Neural progenitor cell (in vitro differentiated cells): Measurements from ENCODE around the gene GLCE. TPM values are rescaled to one million over a fixed set of nuclear protein-coding genes. Genes with fewer than 3 reads are reported as not detected.

Experiments used
- DNase-seq: peaks from one replicate; pipeline ENCODE4 v3.0.0-alpha.2; 2016; ENCODE audit warnings: low spot score
- H2AFZ ChIP-seq: fragments of 200-600 bp; sonication (generic); replicated peaks from 2 replicates; pipeline ENCODE4 v1.6.1; 2016; ENCODE audit warnings: antibody characterized with exemption
- H3F3A ChIP-seq: fragments of 200-600 bp; sonication (generic); 2 replicates; pipeline ENCODE4 v1.6.1; 2016; ENCODE audit warnings: antibody characterized with exemption, low read depth
- H3K27ac ChIP-seq: fragments of 200-600 bp; sonication (generic); 2 replicates; pipeline ENCODE4 v1.5.1; 2016; ENCODE audit warnings: mild to moderate bottlenecking
- H3K27me3 ChIP-seq: fragments of 200-600 bp; sonication (generic); 2 replicates; pipeline ENCODE4 v1.6.1; 2016; ENCODE audit warnings: mild to moderate bottlenecking, moderate library complexity
- H3K36me3 ChIP-seq: fragments of 200-600 bp; sonication (generic); 2 replicates; pipeline ENCODE4 v1.5.1; 2016
- H3K4me1 ChIP-seq: fragments of 200-600 bp; sonication (generic); 2 replicates; pipeline ENCODE4 v1.6.1; 2016; ENCODE audit warnings: mixed run types
- H3K4me2 ChIP-seq: fragments of 200-600 bp; sonication (generic); 2 replicates; pipeline ENCODE4 v1.6.1; 2016
- H3K4me3 ChIP-seq: fragments of 200-600 bp; sonication (generic); 2 replicates; pipeline ENCODE4 v1.5.1; 2016
- H3K79me2 ChIP-seq: fragments of 200-600 bp; sonication (generic); 2 replicates; pipeline ENCODE4 v1.6.1; 2016; ENCODE audit warnings: low read depth
- H3K9ac ChIP-seq: fragments of 200-600 bp; sonication (generic); 2 replicates; pipeline ENCODE4 v1.6.1; 2016
- H3K9me3 ChIP-seq: fragments of 200-600 bp; sonication (generic); 2 replicates; pipeline ENCODE4 v1.5.1; 2016; ENCODE audit warnings: low read depth
- H4K20me1 ChIP-seq: fragments of 200-600 bp; sonication (generic); 2 replicates; pipeline ENCODE4 v1.6.1; 2016; ENCODE audit warnings: low read depth
- H3K27ac Mint-ChIP-seq: 3 replicates; pipeline ENCODE4 v1.8.0; 2021; ENCODE audit warnings: mixed read lengths
- H3K27me3 Mint-ChIP-seq: 2 replicates; pipeline ENCODE4 v1.8.0; 2022; ENCODE audit warnings: low read depth, mild to moderate bottlenecking, inconsistent platforms, moderate library complexity, mixed read lengths; ENCODE audit not compliant: insufficient read depth
- H3K36me3 Mint-ChIP-seq: 3 replicates; pipeline ENCODE4 v1.8.0; 2021; ENCODE audit warnings: mixed read lengths
- H3K4me1 Mint-ChIP-seq: 3 replicates; pipeline ENCODE4 v1.8.0; 2021; ENCODE audit warnings: mixed read lengths
- H3K4me3 Mint-ChIP-seq: 3 replicates; pipeline ENCODE4 v1.8.0; 2021; ENCODE audit warnings: mild to moderate bottlenecking, moderate library complexity, mixed read lengths
- H3K9me3 Mint-ChIP-seq: 3 replicates; pipeline ENCODE4 v1.8.0; 2020; ENCODE audit warnings: mixed read lengths
- EZH2 ChIP-seq: fragments of 200-600 bp; sonication (generic); IDR thresholded peaks from 2 replicates; pipeline ENCODE4 v1.6.1; 2017; ENCODE audit warnings: antibody characterized with exemption, mild to moderate bottlenecking, moderate library complexity
- EZH2phosphoT487 ChIP-seq: fragments of 200-600 bp; sonication (generic); IDR thresholded peaks from 2 replicates; pipeline ENCODE4 v1.6.1; 2017; ENCODE audit warnings: antibody characterized with exemption
- total RNA-seq: library from RNA; depleted of rRNA; stranded (reverse); fragments of >200 nt; gene quantifications from 2 replicates; pipeline ENCODE4 v1.2.3, GENCODE V29; 2015; ENCODE audit warnings: low replicate concordance
- TF ChIP-seq, protein P1 (sequence below): fragments of 200-600 bp; sonication (generic); IDR thresholded peaks from 2 replicates; pipeline ENCODE4 v1.5.1; 2017; ENCODE audit warnings: antibody characterized with exemption, mild to moderate bottlenecking

GLCE gene
- total RNA-seq, 1 donor from 2014 or later: 22.7 TPM

GRCh38 chr15:69232765-69233164 lies 72.3 kb downstream of the GLCE start:
- no peak for DNase-seq
- H3K4me2 ChIP-seq: no peak overlapping the region

DNA sequence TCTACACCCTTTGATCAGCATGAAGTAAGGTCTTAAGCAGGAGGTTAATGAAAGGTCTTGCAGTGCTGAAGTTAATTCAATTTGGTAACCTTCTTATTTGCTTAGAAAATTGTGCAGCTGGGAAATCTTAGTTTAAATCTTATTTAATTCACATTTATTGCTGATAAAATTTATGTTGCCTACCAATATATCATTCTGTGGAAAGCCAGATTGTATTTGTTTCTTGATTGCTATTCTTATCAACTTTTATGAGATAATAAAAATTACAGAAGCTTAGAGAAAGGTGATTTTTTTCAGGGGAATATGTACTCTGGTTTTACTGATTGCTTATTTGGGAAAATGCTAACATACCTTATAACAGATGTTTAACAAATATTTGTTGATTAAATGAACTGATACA lies 74.2 kb downstream of the GLCE start:
- Mint-ChIP-seq H3K4me3 (no peak overlapping the region), H3K4me1 (no peaks in the 10 kb centered on the region), H3K9me3 (no peaks in the 10 kb centered on the region), H3K27me3 (no peaks in the 10 kb centered on the region), H3K36me3 (peaks cover 2% of the 10 kb centered on the region), H3K27ac (no peak overlapping the region)
- no peaks in the 10 kb centered on the region for H3K79me2 ChIP-seq
- H3K9me3 ChIP-seq: no peaks in the 10 kb centered on the region
- no peak overlapping the region for H2AFZ ChIP-seq
- no peaks in the 10 kb centered on the region for H3F3A ChIP-seq
- DNase-seq: no peak
- H3K4me2 ChIP-seq: no peak overlapping the region
- H3K27me3 ChIP-seq: no peaks in the 10 kb centered on the region
- no peaks in the 10 kb centered on the region for H4K20me1 ChIP-seq
- H3K9ac ChIP-seq: no peak overlapping the region
- H3K4me1 ChIP-seq: no peaks in the 10 kb centered on the region
- no peak overlapping the region for H3K4me3 ChIP-seq
- TF ChIP-seq, protein P1, sequence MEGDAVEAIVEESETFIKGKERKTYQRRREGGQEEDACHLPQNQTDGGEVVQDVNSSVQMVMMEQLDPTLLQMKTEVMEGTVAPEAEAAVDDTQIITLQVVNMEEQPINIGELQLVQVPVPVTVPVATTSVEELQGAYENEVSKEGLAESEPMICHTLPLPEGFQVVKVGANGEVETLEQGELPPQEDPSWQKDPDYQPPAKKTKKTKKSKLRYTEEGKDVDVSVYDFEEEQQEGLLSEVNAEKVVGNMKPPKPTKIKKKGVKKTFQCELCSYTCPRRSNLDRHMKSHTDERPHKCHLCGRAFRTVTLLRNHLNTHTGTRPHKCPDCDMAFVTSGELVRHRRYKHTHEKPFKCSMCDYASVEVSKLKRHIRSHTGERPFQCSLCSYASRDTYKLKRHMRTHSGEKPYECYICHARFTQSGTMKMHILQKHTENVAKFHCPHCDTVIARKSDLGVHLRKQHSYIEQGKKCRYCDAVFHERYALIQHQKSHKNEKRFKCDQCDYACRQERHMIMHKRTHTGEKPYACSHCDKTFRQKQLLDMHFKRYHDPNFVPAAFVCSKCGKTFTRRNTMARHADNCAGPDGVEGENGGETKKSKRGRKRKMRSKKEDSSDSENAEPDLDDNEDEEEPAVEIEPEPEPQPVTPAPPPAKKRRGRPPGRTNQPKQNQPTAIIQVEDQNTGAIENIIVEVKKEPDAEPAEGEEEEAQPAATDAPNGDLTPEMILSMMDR: no peak
- TF ChIP-seq EZH2 (no peak), EZH2phosphoT487 (no peak)
- no peaks in the 10 kb centered on the region for H3K36me3 ChIP-seq
- no peak overlapping the region for H3K27ac ChIP-seq

More at GRCh38 chr15:69232765-69233164, 72.3 kb downstream of the GLCE start:
- Histone ChIP-seq H3K27ac (no peak overlapping the region), H2AFZ (no peak overlapping the region), H3K9ac (no peak overlapping the region), H3K9me3 (no peaks in the 10 kb centered on the region), H3K27me3 (no peaks in the 10 kb centered on the region), H3K4me3 (no peak overlapping the region), H3K4me1 (no peaks in the 10 kb centered on the region), H3K36me3 (no peaks in the 10 kb centered on the region), H3F3A (no peaks in the 10 kb centered on the region), H3K79me2 (no peaks in the 10 kb centered on the region), H4K20me1 (no peaks in the 10 kb centered on the region)
- no peaks in the 10 kb centered on the region for H3K27me3 Mint-ChIP-seq
- no peak overlapping the region for H3K4me3 Mint-ChIP-seq
- no peaks in the 10 kb centered on the region for H3K9me3 Mint-ChIP-seq
- H3K36me3 Mint-ChIP-seq: peaks cover 9% of the 10 kb centered on the region
- H3K27ac Mint-ChIP-seq: no peak overlapping the region
- no peaks in the 10 kb centered on the region for H3K4me1 Mint-ChIP-seq
- no peak for TF ChIP-seq EZH2phosphoT487
- no peak for TF ChIP-seq EZH2
- TF ChIP-seq, protein P1: no peak

- H3K4me1 Mint-ChIP-seq: no peaks in the 10 kb centered on the region
- Histone ChIP-seq H3K4me2 (no peak overlapping the region), H3K79me2 (no peaks in the 10 kb centered on the region), H4K20me1 (no peaks in the 10 kb centered on the region), H3K27me3 (no peaks in the 10 kb centered on the region), H3K4me1 (no peaks in the 10 kb centered on the region), H3K9ac (no peak overlapping the region), H2AFZ (no peak overlapping the region), H3K9me3 (no peaks in the 10 kb centered on the region), H3K36me3 (no peaks in the 10 kb centered on the region), H3K4me3 (no peak overlapping the region), H3F3A (no peaks in the 10 kb centered on the region), H3K27ac (no peak overlapping the region)
- DNase-seq: no peak
- no peak for TF ChIP-seq EZH2phosphoT487
- TF ChIP-seq EZH2: no peak
- TF ChIP-seq, protein P1: no peak
- peaks cover 2% of the 10 kb centered on the region for H3K36me3 Mint-ChIP-seq
- no peak overlapping the region for H3K4me3 Mint-ChIP-seq
- H3K27me3 Mint-ChIP-seq: no peaks in the 10 kb centered on the region
- no peaks in the 10 kb centered on the region for H3K9me3 Mint-ChIP-seq
- no peak overlapping the region for H3K27ac Mint-ChIP-seq
Measured at GRCh38 chr15:69236505-69236904, 76.1 kb downstream of the GLCE start.
